ENCODE measurements around the gene CDH22. TPM values are rescaled to one million over a fixed set of nuclear protein-coding genes. Genes with fewer than 3 reads are reported as not detected.

CDH22 gene
- total RNA-seq, 2 donors from 2014 or later, result not detected

DNA sequence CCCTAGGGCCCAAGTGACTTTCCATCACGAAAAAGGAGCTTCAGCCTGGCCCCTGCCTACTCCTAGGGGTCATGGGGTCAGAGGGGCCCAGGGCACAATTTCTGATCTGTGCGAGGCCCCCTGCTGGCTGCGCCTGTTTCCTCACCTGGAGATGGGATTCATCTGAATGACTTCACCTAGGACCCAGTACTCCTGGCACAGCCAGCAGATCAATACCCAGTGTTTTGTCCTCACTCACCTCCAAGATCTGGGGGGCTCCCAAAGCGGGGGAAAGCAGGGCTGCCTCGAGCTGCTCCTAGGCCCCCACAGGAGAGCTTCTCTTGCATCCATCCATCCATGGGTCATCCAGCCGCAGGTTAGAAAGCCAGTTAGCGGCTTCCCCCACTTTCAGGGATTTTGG is 156.4 kb downstream of the CDH22 start:
- H3K36me3 Mint-ChIP-seq (ENCODE audit: insufficient read depth in 2 of 2), result no peaks in the 10 kb centered on the region
- peaks cover 15% of the 10 kb centered on the region for H3K27me3 Mint-ChIP-seq (ENCODE audit: low read depth)
- no peak for ATAC-seq (replicated peaks in 1 of 2)

DNA sequence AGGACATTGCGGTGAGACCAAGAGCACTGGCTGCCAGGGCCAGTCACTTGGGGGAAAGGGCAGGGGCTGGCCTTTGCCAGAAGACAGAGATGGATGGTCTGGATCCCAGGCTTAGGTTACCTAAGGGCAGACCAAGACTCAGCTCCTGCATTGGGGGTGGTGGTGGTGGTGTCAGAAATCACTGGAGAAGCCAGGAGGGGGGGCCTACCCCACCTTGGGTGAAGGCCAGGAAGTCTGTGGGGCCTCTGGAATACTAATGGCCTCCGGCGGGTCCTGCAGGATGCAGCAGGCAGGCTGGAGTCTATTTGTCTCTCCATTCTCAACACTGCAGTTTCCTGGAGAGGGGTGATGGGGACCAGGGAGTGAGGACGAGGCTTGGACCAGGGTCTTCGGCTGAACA is 157.4 kb downstream of the CDH22 start:
- Mint-ChIP-seq H3K27me3 (ENCODE audit: low read depth) (peaks cover 13% of the 10 kb centered on the region), H3K36me3 (ENCODE audit: insufficient read depth in 2 of 2) (no peaks in the 10 kb centered on the region), H3K4me1 (ENCODE audit: low read depth) (no peaks in the 10 kb centered on the region), H3K27ac (no peak overlapping the region), H3K4me3 (no peak overlapping the region), H3K9me3 (no peaks in the 10 kb centered on the region)
- DNase-seq (no peak), ATAC-seq (replicated peaks in 1 of 2) (no peak)

More for the DNA sequence above, 156.4 kb downstream of the CDH22 start:
- Mint-ChIP-seq H3K27ac (no peak overlapping the region), H3K9me3 (no peaks in the 10 kb centered on the region), H3K4me3 (no peak overlapping the region), H3K4me1 (ENCODE audit: low read depth) (no peaks in the 10 kb centered on the region)
- peak; percentile 13 to 22 for DNase-seq

DNA sequence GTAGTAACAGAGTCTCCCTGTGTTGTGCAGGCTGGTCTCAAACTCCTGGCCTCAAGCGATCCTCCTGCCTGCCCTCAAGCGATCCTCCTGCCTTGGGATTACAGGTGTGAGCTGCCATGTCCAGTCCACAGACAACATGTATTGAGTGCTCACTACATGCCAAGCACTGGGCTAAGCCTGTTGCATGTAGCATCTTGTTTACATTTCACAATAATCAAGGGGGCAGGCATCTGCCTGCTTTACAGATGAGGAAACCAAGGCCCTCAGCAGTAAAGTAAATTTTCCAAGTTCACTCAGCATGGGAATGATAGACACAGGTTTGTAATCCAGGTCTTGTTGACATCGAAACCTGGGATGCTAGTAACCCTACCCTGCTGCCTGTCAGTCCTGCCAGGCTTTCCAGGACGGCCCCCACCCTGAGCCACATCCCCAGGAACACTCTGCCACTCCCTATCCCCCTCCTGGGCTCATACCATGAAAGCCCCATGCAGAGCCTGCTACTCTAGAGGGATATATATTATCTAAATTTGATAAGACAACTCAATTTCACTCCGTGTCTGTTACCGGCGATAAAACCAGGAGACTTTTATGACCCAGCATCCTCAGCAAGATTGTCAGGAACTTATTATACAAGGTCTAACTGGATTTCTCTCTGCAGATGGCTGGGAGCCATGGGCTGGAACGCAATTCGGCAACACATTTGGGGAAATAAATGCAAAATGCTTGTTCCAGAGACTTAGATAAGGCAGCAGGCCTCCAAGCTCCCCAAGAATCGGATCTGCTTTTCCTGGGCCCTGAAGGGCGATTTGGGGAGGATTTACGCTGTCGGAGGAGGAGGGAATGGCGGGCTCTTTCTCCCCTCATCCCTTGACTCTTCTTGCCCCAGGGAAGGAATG is 159.7 kb downstream of the CDH22 start:
- peaks cover 2% of the 10 kb centered on the region for H3K27me3 Mint-ChIP-seq (ENCODE audit: low read depth)
- H3K36me3 Mint-ChIP-seq (ENCODE audit: insufficient read depth in 2 of 2), result no peaks in the 10 kb centered on the region
- no peak for DNase-seq
- no peak for ATAC-seq (replicated peaks in 1 of 2)
- no peaks in the 10 kb centered on the region for H3K9me3 Mint-ChIP-seq
- no peak overlapping the region for H3K4me3 Mint-ChIP-seq
- no peaks in the 10 kb centered on the region for H3K4me1 Mint-ChIP-seq (ENCODE audit: low read depth)
- H3K27ac Mint-ChIP-seq, result no peak overlapping the region

DNA sequence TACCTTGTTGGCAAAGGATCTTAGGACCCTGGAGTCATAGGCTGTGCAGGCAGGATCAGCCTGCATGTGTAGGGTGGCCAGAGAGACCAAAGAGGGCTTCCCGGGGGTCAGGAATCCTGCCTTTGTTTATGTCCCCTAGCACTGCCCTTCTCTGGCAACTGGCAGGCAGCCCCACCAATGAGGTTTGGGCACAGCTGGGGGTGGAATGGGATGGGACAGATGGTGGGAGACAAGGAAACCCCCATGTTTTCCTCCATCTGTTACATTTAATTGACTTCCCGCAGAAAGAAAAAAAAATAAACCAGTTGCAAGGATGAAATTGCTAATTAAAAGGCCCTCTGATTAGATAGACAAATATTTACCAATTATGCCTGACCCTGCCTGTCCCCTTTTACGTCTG is 162.6 kb downstream of the CDH22 start:
- H3K36me3 Mint-ChIP-seq (ENCODE audit: insufficient read depth in 2 of 2), result no peaks in the 10 kb centered on the region
- peaks cover 28% of the 10 kb centered on the region for H3K27me3 Mint-ChIP-seq (ENCODE audit: low read depth)
- DNase-seq, result no peak
- H3K9me3 Mint-ChIP-seq, result no peaks in the 10 kb centered on the region
- ATAC-seq (replicated peaks in 1 of 2), result no peak
- H3K27ac Mint-ChIP-seq, result no peak overlapping the region
- no peak overlapping the region for H3K4me3 Mint-ChIP-seq
- H3K4me1 Mint-ChIP-seq (ENCODE audit: low read depth), result no peaks in the 10 kb centered on the region

DNA sequence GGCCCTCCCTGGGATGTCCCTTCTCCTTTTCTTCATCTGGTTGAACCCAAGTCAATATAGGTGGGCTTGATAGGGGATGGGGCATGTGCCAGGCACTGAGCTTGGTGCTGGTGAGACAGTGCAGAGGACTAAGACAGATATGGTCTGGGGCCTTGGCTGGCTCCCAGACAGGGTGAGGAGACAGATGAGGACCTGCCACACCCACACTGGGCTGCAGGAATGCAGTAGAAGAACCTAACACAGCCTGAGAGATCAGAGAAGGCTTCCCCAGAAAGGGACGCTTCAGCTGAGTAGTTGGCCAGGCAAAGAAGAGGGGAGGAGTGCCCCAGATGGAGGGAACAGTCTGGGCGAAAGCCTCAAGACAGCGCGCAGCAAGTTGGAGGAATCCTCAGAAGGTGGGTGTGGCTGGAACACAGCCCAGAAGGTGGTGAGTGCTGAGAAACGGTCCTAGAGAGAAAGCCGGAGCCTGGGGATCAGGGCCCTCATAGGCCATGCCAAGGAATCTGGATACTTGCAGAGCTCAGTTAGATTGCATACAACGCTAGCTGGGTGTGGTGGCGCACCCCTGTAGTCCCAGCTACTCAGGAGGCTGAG is 163.8 kb downstream of the CDH22 start:
- DNase-seq (no peak), ATAC-seq (replicated peaks in 1 of 2) (no peak)
- H3K27ac Mint-ChIP-seq, result no peak overlapping the region
- H3K4me1 Mint-ChIP-seq (ENCODE audit: low read depth), result no peaks in the 10 kb centered on the region
- H3K36me3 Mint-ChIP-seq (ENCODE audit: insufficient read depth in 2 of 2), result no peaks in the 10 kb centered on the region
- peaks cover 29% of the 10 kb centered on the region for H3K27me3 Mint-ChIP-seq (ENCODE audit: low read depth)
- no peaks in the 10 kb centered on the region for H3K9me3 Mint-ChIP-seq
- H3K4me3 Mint-ChIP-seq, result no peak overlapping the region

DNA sequence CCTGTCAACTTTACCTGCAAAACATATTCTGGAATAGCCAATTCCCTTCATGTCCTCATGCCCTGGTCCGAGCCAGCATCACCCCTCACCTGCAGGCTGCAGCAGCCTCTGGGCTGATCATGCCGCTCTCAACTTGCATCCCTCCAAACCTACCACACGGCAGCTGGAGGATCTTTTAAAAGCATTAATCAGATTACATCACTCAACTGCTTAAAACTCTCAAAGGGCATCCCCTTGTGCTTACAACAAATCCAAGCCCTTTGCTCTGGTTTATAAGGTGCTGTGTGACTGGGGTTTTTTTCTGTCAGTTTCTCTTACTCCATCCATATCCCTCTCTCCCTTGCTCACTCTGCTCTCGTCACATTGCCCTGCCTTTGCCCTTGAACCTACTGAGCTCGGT is 166.2 kb downstream of the CDH22 start:
- Mint-ChIP-seq H3K27ac (no peak overlapping the region), H3K27me3 (ENCODE audit: low read depth) (peaks cover 29% of the 10 kb centered on the region), H3K4me3 (no peak overlapping the region)

DNA sequence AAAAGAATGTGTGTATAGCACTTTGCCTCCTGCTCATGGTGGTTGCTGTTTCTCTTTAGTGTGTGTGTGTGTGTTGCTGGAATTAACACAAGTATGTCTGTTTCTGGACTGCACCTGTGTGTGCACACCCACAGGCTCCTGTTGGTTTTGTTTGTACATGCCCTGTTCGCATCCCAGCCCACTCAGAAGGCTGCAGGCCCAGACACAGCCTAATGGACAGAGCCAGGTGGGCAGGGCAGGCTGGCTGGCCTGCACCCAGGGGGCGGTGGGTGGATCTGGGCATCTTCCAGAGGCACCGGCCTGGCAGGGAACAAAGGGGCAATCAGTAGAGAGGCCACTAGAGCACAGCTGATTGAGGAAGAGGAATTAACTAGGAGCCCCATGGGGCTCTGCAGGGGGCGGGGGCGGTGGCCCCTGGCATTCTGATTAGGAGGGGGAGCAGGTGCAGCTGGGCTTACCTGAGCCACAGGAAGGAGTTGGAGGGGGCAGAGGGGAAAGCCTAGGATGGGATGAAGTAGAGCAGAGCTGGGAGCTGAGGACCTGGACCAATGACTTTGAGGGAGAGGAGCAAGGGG is 168.3 kb downstream of the CDH22 start:
- DNase-seq, result no peak
- no peak for ATAC-seq (replicated peaks in 1 of 2)
- no peaks in the 10 kb centered on the region for H3K36me3 Mint-ChIP-seq (ENCODE audit: insufficient read depth in 2 of 2)
- no peak overlapping the region for H3K4me3 Mint-ChIP-seq
- H3K27ac Mint-ChIP-seq, result no peak overlapping the region
- peaks cover 31% of the 10 kb centered on the region for H3K27me3 Mint-ChIP-seq (ENCODE audit: low read depth)
- no peaks in the 10 kb centered on the region for H3K9me3 Mint-ChIP-seq
- H3K4me1 Mint-ChIP-seq (ENCODE audit: low read depth), result no peaks in the 10 kb centered on the region

More for the DNA sequence above, 166.2 kb downstream of the CDH22 start:
- DNase-seq (no peak), ATAC-seq (replicated peaks in 1 of 2) (no peak)
- H3K9me3 Mint-ChIP-seq, result no peaks in the 10 kb centered on the region
- no peaks in the 10 kb centered on the region for H3K4me1 Mint-ChIP-seq (ENCODE audit: low read depth)
- no peaks in the 10 kb centered on the region for H3K36me3 Mint-ChIP-seq (ENCODE audit: insufficient read depth in 2 of 2)

DNA sequence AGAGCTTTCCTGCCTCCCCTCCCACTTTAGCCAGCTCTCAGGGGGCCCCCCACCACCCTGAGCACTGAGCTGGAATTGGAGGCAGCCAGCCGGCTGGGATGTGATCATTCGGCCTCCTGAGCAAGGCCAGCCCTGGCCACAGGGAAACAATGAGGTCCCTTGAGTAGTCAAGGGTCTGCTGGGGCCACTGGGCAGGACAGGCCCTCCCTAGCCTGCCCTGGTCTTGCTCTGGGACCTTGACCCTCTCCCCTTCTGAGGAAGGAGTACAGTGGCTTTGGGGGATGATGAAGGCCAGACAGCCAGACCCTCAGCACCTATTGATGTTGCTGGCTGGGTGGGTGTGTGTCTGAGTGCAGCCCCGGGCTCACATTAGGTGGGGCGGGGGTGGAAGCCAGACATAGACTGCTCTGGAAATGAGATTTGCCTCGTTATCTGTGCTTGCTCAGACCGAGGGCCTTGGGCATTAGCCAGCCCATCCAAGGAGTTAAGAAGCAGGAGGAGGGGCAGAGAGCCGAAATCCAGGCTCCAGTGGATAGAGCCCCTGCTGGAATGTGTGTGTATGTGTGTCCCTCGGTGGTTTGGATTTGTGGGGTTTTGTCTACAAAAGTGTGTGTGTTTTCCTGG is 168.9 kb downstream of the CDH22 start:
- DNase-seq (no peak), ATAC-seq (replicated peaks in 1 of 2) (no peak)
- no peak overlapping the region for H3K4me3 Mint-ChIP-seq
- H3K9me3 Mint-ChIP-seq, result no peaks in the 10 kb centered on the region
- no peaks in the 10 kb centered on the region for H3K4me1 Mint-ChIP-seq (ENCODE audit: low read depth)
- no peaks in the 10 kb centered on the region for H3K36me3 Mint-ChIP-seq (ENCODE audit: insufficient read depth in 2 of 2)
- no peak overlapping the region for H3K27ac Mint-ChIP-seq
- peaks cover 36% of the 10 kb centered on the region for H3K27me3 Mint-ChIP-seq (ENCODE audit: low read depth)

DNA sequence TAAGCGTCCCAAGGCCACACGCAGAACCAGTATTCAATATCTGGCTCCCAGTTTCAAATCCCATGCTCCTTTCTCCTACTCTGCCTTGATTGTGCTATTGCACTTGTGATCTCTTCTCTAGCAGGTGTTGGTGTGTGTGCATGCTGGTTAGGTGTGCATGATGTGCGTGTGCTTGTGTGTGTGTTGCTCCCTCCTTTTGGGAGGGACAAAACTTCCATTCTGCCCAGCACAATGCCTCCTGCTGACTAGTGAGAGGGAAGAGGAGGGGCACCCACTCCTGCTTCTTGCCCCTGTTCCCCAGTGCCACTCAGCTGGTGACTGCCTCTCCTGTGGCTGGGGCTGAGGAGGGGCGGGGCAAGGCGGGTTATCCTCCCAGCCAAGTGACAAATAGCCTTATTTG is 170.5 kb downstream of the CDH22 start:
- Mint-ChIP-seq H3K9me3 (no peaks in the 10 kb centered on the region), H3K4me1 (ENCODE audit: low read depth) (peaks cover 3% of the 10 kb centered on the region), H3K4me3 (no peak overlapping the region), H3K27ac (no peak overlapping the region), H3K36me3 (ENCODE audit: insufficient read depth in 2 of 2) (no peaks in the 10 kb centered on the region), H3K27me3 (ENCODE audit: low read depth) (peaks cover 33% of the 10 kb centered on the region)
- no peak for ATAC-seq (replicated peaks in 1 of 2)
- no peak for DNase-seq

DNA sequence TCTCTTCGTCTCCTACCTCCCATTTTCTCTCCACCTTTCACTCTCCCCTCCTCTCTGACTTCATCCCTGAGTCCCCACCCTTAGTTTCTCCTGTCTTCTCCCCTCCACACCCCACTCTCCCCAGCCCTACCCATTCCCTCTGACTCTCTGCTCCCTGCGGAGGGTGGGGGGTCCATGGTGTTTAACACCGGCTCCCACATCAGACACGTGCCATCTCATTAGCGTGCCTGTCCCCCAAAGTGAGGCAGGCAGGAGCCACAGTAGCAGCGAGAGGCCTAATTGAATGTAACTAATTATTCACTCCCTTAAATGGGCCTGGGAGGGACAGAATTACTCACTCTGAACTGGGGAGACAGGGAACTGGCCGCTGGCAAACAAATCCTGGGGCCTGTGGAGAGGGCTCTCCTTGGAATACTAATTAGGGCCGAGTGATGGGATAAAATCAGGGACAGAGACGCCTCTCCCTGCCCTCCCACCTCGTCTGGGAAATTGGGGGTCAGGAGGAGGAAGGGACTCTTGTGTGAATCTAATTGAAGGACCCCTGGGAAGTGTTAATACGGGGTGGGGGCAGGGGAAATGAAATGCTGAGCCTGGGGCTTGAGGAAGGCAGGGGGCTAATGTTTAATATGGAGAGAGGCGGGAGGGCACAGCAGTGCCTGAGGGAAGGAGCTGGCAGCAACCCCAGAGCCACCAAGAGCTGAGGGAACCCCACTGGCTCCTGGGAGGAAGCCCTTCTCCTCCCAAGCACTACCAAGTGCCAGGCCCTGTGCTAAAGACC is 172.3 kb downstream of the CDH22 start:
- DNase-seq (no peak), ATAC-seq (replicated peaks in 1 of 2) (no peak)
- H3K36me3 Mint-ChIP-seq (ENCODE audit: insufficient read depth in 2 of 2), result no peaks in the 10 kb centered on the region
- H3K27ac Mint-ChIP-seq, result no peak overlapping the region
- H3K9me3 Mint-ChIP-seq, result no peaks in the 10 kb centered on the region
- H3K4me3 Mint-ChIP-seq, result no peak overlapping the region
- H3K27me3 Mint-ChIP-seq (ENCODE audit: low read depth), result peaks cover 32% of the 10 kb centered on the region
- H3K4me1 Mint-ChIP-seq (ENCODE audit: low read depth), result peaks cover 9% of the 10 kb centered on the region

DNA sequence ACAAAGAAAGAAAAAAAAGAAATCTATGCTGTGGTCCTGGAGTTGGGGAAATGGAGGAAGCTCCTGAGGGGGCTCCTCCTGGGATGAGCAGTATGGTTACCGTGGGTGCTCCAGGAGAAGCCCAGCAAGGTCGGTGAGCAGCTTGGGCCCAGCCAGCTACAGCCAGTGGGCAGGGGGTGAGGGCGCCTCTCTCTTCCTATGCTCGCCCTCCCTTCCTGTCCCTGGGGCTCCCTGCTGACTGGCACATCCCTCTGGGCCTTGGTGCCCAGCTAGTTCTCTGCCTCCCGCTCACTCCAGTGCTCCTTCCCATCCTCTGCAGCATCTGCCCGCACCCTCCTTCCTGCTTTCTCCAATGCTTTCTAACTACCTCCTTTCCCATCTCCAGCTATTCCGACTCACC is 173.6 kb downstream of the CDH22 start:
- Mint-ChIP-seq H3K4me3 (no peak overlapping the region), H3K36me3 (ENCODE audit: insufficient read depth in 2 of 2) (no peaks in the 10 kb centered on the region), H3K27me3 (ENCODE audit: low read depth) (peaks cover 34% of the 10 kb centered on the region), H3K4me1 (ENCODE audit: low read depth) (peaks cover 9% of the 10 kb centered on the region), H3K27ac (no peak overlapping the region), H3K9me3 (no peaks in the 10 kb centered on the region)
- ATAC-seq (replicated peaks in 1 of 2) (no peak), DNase-seq (no peak)

DNA sequence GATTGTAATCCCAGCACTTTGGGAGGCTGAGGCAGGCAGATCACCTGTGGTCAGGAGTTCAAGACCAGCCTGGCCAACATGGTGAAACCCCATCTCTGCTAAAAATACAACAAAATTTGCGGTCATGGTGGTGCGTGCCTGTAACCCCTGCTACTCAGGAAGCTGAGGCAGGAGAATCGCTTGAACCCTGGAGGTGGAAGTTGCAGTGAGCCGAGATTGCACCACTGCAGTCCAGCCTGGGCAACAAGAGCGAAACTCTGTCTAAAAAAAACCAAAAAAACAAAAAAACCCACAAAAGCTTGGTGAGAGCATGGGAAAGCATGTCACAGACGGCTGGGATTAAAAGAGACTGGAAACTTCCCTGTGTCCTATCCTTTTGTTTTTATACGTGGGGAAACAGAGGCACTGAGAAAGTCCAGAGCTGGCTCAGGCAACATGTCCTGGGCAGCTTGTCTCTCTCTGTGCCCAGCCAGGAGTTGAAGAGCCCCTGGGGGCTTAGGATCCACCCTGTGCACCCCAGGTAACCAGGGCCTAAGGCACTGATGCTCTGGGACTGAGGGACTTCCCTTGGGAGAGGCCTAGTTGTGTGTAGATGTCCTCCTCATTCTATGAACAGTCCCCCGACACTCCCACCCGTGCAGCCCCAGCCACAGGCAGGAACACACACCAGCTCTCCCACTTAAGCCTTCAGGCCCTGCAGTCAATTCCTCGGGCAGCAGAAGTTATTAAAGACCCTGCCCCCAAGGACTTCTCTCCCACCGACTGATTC is 174.2 kb downstream of the CDH22 start:
- no peak overlapping the region for H3K27ac Mint-ChIP-seq
- H3K36me3 Mint-ChIP-seq (ENCODE audit: insufficient read depth in 2 of 2), result no peaks in the 10 kb centered on the region
- peaks cover 9% of the 10 kb centered on the region for H3K4me1 Mint-ChIP-seq (ENCODE audit: low read depth)
- H3K9me3 Mint-ChIP-seq, result no peaks in the 10 kb centered on the region
- DNase-seq (no peak), ATAC-seq (replicated peaks in 1 of 2) (no peak)
- no peak overlapping the region for H3K4me3 Mint-ChIP-seq
- H3K27me3 Mint-ChIP-seq (ENCODE audit: low read depth), result peaks cover 34% of the 10 kb centered on the region
